DND-41 (cell line): Measurements from ENCODE around the gene OBSCN.

ENCODE experiments used
- CTCF ChIP-seq: IDR thresholded peaks from 2 replicates; pipeline ENCODE4 v1.5.1; 2012; ENCODE audit warnings: borderline replicate concordance, low read length, moderate library complexity, mild to moderate bottlenecking; ENCODE audit not compliant: poor library complexity, severe bottlenecking; ENCODE audit errors: extremely low read depth
- EZH2 ChIP-seq: IDR thresholded peaks from 3 replicates; pipeline ENCODE4 v1.6.1; 2012; ENCODE audit warnings: borderline replicate concordance, low read depth, mild to moderate bottlenecking, moderate library complexity, low read length, inconsistent platforms; ENCODE audit not compliant: severe bottlenecking

DNA sequence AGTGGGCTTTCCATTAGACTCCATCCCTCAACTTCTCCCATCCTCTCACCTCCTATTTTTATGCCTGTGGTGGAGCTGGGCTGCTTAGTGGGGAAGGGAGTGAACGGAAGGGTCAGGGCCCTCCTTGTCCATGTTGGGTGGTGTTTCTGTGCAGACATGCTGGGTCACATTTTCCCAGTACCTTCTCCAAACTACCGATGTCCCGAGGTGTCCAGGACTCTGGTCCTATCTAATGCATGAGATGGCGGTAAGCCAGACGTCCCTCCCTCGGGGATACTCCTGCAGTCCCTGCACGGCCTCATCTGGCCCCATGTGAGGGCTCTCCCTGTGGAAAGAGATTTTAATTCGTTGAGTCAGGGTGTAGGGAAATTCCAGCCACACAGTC lies 61.0 kb downstream of the OBSCN start:
- TF ChIP-seq EZH2 (no peak), CTCF (no peak)
